B cell (primary cell): Measurements from ENCODE around the gene MAPK14.

Experiments used
- CTCF ChIP-seq: fragments of 200-600 bp; IDR thresholded peaks from one replicate; pipeline ENCODE4 v1.8.0; 2022; ENCODE audit warnings: antibody characterized with exemption, mild to moderate bottlenecking
- EZH2 ChIP-seq: IDR thresholded peaks from 2 replicates; pipeline ENCODE4 v1.6.1; 2012; ENCODE audit warnings: borderline replicate concordance, low read depth, mild to moderate bottlenecking, moderate library complexity, low read length; ENCODE audit not compliant: insufficient read depth, poor library complexity, severe bottlenecking

- TF ChIP-seq CTCF (no peak), EZH2 (no peak)
Observed at GRCh38 chr6:36104836-36105235, 77.2 kb downstream of the MAPK14 start.
